Hepatocyte (in vitro differentiated cells): Measurements from ENCODE around the gene RAB3C. TPM values are rescaled to one million over a fixed set of nuclear protein-coding genes. Genes with fewer than 3 reads are reported as not detected.

Source experiments
- DNase-seq: peaks from one replicate; pipeline ENCODE4 v3.0.0-alpha.2; 2016; ENCODE audit warnings: low spot score
- H2AFZ ChIP-seq: fragments of 200-600 bp; sonication (generic); 2 replicates; pipeline ENCODE4 v1.6.0; 2016; ENCODE audit warnings: antibody characterized with exemption, mild to moderate bottlenecking
- H3K27ac ChIP-seq: fragments of 200-600 bp; sonication (generic); 2 replicates; pipeline ENCODE4 v1.5.1; 2016; ENCODE audit warnings: mild to moderate bottlenecking
- H3K27me3 ChIP-seq: fragments of 200-600 bp; sonication (generic); 2 replicates; pipeline ENCODE4 v1.6.1; 2016
- H3K36me3 ChIP-seq: fragments of 200-600 bp; sonication (generic); replicated peaks from 2 replicates; pipeline ENCODE4 v1.5.1; 2016; ENCODE audit warnings: low read depth; ENCODE audit not compliant: insufficient read depth
- H3K4me1 ChIP-seq: fragments of 200-600 bp; sonication (generic); 2 replicates; pipeline ENCODE4 v1.5.1; 2016; ENCODE audit warnings: mild to moderate bottlenecking, moderate library complexity; ENCODE audit not compliant: insufficient read depth
- H3K4me2 ChIP-seq: fragments of 200-600 bp; sonication (generic); 2 replicates; pipeline ENCODE4 v1.6.0; 2016
- H3K4me3 ChIP-seq: fragments of 200-600 bp; sonication (generic); 2 replicates; pipeline ENCODE4 v1.5.1; 2016; ENCODE audit warnings: mild to moderate bottlenecking
- H3K79me2 ChIP-seq: fragments of 200-600 bp; sonication (generic); 2 replicates; pipeline ENCODE4 v1.6.0; 2017; ENCODE audit warnings: mild to moderate bottlenecking
- H3K9me2 ChIP-seq: fragments of 200-600 bp; sonication (generic); replicated peaks from 2 replicates; pipeline ENCODE4 v1.6.0; 2017; ENCODE audit warnings: mild to moderate bottlenecking; ENCODE audit not compliant: insufficient read depth
- H3K9me3 ChIP-seq: fragments of 200-600 bp; sonication (generic); 2 replicates; pipeline ENCODE4 v1.5.1; 2016; ENCODE audit warnings: low read depth, mild to moderate bottlenecking
- H4K20me1 ChIP-seq: fragments of 200-600 bp; sonication (generic); 2 replicates; pipeline ENCODE4 v1.6.0; 2016; ENCODE audit warnings: mild to moderate bottlenecking; ENCODE audit not compliant: insufficient read depth, poor library complexity, severe bottlenecking
- EZH2 ChIP-seq: fragments of 200-600 bp; sonication (generic); IDR thresholded peaks from 2 replicates; pipeline ENCODE4 v1.6.1; 2016; ENCODE audit warnings: antibody characterized with exemption, mild to moderate bottlenecking, borderline replicate concordance
- EZH2phosphoT487 ChIP-seq: fragments of 200-600 bp; sonication (generic); IDR thresholded peaks from one replicate; pipeline ENCODE4 v1.6.1; 2018; ENCODE audit warnings: antibody characterized with exemption, mild to moderate bottlenecking, low read depth, moderate library complexity; ENCODE audit not compliant: unreplicated experiment, severe bottlenecking
- WGBS: methylation state at CpG from one replicate; pipeline ENCODE4 v1.1.6; 2016; ENCODE audit warnings: low lambda C conversion rate; ENCODE audit errors: missing lambda C conversion rate; 5-methylcytosine and 5-hydroxymethylcytosine counted together
- polyA plus RNA-seq: library from polyadenylated mRNA; unstranded; fragments of >200 nt; fragmentation: Nextera tagmentation; extraction: Ambion mirVana; gene quantifications from 2 replicates; pipeline ENCODE4 v1.2.1, GENCODE V29; 2016
- total RNA-seq: library from RNA; depleted of rRNA; stranded (reverse); fragments of >200 nt; gene quantifications from 2 replicates; pipeline ENCODE4 v1.2.3, GENCODE V29; 2014
- TF ChIP-seq, protein P1 (sequence below): fragments of 200-600 bp; sonication (generic); IDR thresholded peaks from 2 replicates; pipeline ENCODE4 v1.5.1; 2016; ENCODE audit warnings: antibody characterized with exemption, mild to moderate bottlenecking; ENCODE audit not compliant: poor library complexity

The RAB3C gene
- total and polyA plus RNA-seq, 2 experiments from 2014 or later, result 5.2 to 6.4 TPM

DNA sequence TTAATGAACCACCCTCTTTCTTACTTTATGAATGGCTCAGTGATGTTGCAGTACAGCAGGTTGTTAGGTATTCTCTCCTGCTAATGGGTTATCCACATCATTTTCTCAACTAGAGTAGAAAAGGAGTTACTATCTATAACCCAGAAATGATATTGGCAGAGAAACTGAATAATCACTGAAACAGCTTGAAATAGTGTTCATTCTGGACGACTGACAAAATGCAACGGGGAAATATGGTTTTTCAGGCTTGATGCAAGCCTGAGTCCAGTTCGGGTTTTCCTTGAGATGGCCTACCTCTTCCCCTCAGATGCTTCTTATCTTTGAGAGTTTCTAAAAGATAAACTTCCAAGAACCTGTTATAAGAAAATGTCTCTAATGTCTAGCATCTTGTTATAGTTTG, 187.3 kb downstream of the RAB3C start:
- Histone ChIP-seq H4K20me1 (no peaks in the 10 kb centered on the region), H3K9me3 (no peaks in the 10 kb centered on the region), H3K27me3 (no peaks in the 10 kb centered on the region), H3K4me2 (no peak overlapping the region), H3K4me3 (no peak overlapping the region), H3K4me1 (peaks cover 14% of the 10 kb centered on the region), H2AFZ (no peak overlapping the region), H3K27ac (no peak overlapping the region), H3K79me2 (no peaks in the 10 kb centered on the region), H3K36me3 (no peaks in the 10 kb centered on the region), H3K9me2 (no peaks in the 10 kb centered on the region)
- 83% methylated on average over 3 of the region's 3 CpGs for WGBS
- TF ChIP-seq EZH2phosphoT487 (no peak), EZH2 (no peak)
- TF ChIP-seq, protein P1, sequence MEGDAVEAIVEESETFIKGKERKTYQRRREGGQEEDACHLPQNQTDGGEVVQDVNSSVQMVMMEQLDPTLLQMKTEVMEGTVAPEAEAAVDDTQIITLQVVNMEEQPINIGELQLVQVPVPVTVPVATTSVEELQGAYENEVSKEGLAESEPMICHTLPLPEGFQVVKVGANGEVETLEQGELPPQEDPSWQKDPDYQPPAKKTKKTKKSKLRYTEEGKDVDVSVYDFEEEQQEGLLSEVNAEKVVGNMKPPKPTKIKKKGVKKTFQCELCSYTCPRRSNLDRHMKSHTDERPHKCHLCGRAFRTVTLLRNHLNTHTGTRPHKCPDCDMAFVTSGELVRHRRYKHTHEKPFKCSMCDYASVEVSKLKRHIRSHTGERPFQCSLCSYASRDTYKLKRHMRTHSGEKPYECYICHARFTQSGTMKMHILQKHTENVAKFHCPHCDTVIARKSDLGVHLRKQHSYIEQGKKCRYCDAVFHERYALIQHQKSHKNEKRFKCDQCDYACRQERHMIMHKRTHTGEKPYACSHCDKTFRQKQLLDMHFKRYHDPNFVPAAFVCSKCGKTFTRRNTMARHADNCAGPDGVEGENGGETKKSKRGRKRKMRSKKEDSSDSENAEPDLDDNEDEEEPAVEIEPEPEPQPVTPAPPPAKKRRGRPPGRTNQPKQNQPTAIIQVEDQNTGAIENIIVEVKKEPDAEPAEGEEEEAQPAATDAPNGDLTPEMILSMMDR, result no peak
- no peak for DNase-seq

DNA sequence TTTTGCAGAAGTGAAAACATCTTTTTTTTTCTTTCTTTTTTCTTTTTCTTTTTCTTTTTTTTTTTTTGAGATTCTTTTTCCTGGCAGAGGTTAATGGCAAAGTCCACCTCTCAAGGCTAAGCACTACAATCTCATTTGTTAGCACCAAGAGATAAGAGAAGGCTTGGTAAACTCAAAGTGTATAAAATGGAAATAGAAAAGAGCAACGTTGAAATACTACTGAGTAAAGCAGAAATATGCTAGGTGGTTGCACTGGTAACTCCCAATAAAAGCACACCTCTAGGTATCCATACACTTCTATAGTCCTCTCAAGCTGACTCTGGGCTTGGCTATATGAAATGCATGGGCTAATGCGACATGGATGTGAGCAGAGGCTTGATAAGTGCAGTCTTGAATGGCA, 188.9 kb downstream of the RAB3C start:
- Histone ChIP-seq H3K4me1 (peaks cover 18% of the 10 kb centered on the region), H3K4me2 (peak overlapping the region; percentile 21), H2AFZ (no peak overlapping the region), H3K27me3 (no peaks in the 10 kb centered on the region), H3K79me2 (no peaks in the 10 kb centered on the region), H3K36me3 (no peaks in the 10 kb centered on the region), H3K27ac (peak overlapping the region; percentile 25), H3K9me2 (no peaks in the 10 kb centered on the region), H3K4me3 (no peak overlapping the region), H4K20me1 (no peaks in the 10 kb centered on the region), H3K9me3 (no peaks in the 10 kb centered on the region)
- DNase-seq, result no peak
- WGBS, result 70% methylated on average over 2 of the region's 2 CpGs
- no peak for TF ChIP-seq EZH2
- no peak for TF ChIP-seq EZH2phosphoT487
- TF ChIP-seq, protein P1, result no peak

DNA sequence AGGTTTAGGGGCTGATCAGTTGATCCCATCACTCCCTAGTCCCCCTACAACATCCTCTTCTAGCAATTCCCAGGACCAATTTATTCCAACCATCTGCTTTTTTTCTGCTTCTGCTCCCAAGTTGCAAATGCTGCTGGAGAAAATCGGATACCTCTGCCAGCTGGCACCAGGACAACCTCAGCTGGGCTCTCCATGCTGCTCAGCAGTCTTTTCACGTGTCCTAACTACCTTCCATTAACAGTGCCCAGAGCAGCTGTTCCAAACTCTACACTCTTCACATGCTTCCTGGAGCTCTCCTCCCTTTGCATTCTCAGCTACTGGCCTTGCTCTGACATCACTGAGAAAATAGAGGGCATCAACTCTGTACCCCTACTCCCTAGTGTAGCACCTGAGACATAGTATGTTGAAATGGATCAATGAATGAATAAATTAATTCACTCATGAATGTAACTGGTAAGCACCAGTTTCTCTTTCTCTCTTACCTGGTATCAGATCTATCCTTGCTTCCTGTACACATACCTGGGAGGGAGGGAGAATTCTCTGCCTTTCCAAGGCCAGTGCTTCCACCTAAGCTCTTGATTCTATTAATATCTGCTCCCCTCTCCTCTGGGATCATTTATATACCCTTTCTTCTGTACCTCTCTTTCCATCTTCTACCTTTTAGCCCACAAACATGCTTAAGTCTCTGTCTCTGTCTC, 191.0 kb downstream of the RAB3C start:
- no peaks in the 10 kb centered on the region for H3K9me2 ChIP-seq
- peaks cover 18% of the 10 kb centered on the region for H3K4me1 ChIP-seq
- no peaks in the 10 kb centered on the region for H3K79me2 ChIP-seq
- no peak overlapping the region for H3K27ac ChIP-seq
- H3K36me3 ChIP-seq, result no peaks in the 10 kb centered on the region
- DNase-seq, result no peak
- TF ChIP-seq EZH2 (no peak), EZH2phosphoT487 (no peak)
- TF ChIP-seq, protein P1, result no peak
- H4K20me1 ChIP-seq, result no peaks in the 10 kb centered on the region
- no peaks in the 10 kb centered on the region for H3K27me3 ChIP-seq
- 70% methylated on average over 2 of the region's 2 CpGs for WGBS
- no peak overlapping the region for H3K4me3 ChIP-seq
- no peak overlapping the region for H2AFZ ChIP-seq
- H3K4me2 ChIP-seq, result no peak overlapping the region
- no peaks in the 10 kb centered on the region for H3K9me3 ChIP-seq
